ENCODE measurements around the gene RFC4.

RFC4 gene

DNA sequence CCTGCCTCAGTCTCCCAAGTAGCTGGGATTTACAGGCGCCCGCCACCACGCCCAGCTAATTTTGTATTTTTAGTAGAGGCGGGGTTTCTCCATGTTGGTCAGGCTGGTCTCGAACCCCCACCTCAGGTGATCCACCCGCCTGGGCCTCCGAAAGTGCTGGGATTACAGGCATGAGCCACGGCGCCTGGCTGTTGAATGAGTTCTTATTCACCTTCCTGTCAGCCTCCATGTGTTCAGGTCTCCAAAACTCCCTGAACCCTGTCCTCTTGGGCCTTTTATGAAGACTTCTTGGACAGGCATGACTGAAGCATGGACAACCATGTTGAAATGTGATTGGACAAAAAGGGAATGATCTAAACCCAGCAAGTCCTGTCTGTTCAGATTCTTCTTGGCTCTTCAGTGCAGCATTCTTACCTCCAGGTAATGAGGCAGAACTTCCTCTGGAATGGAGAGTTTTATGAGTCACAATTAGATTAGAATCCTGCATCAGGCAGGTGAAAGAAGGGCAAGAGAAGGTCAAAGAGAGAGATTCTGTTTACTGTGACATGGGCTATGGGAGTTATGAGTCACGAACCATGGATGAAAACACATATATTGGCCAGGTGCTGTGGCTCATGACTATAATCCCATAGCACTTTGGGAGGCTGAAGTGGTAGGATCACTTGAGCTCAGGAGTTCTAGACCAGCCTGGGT, 46.0 kb downstream of the RFC4 start:
- peak; percentile 21 for DNase-seq
- in situ Hi-C loops (cut with HindIII; ENCODE audit: low pct_ligation_motif_present, low pct_unique_long_range_greater_than_20kb, low sequenced_read_pairs): no loop called here

DNA sequence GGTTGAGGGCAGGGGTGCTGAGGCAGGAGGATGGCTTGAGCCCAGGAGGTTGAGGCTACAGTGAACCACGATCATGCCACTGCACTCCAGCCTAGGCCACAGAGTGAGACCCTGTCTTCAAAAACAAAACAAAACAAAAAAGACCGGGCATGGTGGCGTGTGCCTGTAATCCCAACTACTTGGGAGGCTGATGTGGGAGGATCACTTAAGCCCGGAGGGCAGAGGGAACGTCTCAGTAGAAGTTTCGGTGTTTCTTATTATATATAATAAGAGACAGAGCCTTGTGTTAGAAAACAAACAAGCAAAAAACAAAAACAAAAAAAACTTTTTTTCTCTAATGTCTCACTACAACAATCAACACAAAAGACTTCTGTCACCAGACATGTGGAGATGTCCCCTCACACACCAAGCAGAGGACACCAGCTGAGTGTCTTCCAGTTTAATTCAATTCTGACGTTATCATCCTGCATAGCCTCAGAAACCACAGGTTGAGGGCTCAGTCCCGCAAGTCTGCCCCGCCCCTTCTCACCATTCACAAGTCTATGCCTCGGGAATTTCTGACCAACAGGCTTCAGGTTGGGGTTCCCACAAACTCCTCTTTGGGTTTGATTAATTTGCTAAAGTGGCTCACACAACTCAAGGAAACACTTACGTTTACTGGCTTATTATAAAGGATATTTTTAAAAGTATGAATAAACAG, 46.9 kb downstream of the RFC4 start:
- no peak for DNase-seq
- in situ Hi-C loops (cut with HindIII; ENCODE audit: low pct_ligation_motif_present, low pct_unique_long_range_greater_than_20kb, low sequenced_read_pairs): no loop called here

DNA sequence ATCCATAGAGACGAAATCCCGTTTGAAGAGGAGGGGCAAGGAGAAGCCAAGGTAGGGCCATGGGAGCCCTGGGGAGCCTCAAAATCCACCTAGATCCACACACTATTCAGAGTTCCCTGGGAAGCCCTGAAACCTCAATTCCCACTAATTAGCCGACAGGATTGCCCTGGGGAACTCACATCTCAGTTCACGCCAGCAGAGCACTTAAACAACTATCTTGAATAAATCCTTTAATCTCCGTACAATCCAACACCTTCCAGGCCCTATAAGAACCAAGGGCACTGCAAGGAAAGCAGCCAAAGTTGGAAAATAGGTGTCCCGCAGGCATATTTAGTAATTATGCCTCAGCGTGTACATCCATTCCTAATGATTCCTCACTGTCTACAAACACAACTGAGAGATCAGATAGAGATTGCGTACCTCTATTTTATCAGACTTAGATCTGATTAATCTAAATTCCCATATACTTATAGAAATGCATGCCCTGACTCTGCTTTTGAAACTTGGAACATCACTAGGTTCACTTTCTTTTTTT, 48.5 kb downstream of the RFC4 start:
- DNase-seq: no peak
- in situ Hi-C loops (cut with HindIII; ENCODE audit: low pct_ligation_motif_present, low pct_unique_long_range_greater_than_20kb, low sequenced_read_pairs): no loop called here

DNA sequence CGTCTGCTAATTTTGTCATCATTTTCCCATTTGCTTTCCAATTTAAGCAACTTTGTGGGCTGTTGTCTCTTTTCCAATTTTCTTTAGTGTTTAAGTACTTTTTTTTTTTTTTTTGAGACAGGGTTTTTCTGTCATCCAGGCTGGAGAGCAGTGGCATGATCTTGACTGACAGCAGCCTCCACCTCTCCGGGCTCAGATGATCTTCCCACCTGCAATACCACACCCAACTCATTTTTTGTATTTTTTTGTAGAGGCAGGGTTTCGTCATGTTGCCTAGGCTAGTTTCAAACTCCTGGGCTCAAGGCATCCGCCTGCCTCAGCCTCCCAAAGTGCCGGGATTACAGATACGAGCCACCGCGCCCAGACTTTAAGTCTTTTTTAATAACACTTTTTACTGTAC, 49.1 kb downstream of the RFC4 start:
- no peak for DNase-seq
- in situ Hi-C loops (cut with HindIII; ENCODE audit: low pct_ligation_motif_present, low pct_unique_long_range_greater_than_20kb, low sequenced_read_pairs): no loop called here

DNA sequence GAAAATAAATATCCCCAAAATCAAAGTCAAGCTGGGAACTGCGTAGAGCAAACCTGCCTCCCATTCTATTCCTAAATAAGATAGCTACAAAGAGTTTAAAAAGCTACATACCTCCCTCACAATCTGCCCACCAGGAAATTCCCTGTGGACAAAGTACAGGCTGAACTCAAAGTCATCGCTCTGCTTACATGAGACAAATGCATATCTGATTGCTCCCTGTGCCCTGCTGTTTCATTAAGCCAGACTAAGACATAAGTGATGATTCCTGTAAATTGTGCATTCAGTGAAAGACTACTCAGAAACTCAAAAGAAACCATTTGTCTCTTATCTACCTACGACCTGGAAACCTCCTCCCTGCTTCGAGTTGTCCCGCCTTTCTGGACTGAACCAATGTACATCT, 51.4 kb downstream of the RFC4 start:
- DNase-seq: no peak
- in situ Hi-C loops (cut with HindIII; ENCODE audit: low pct_ligation_motif_present, low pct_unique_long_range_greater_than_20kb, low sequenced_read_pairs): no loop called here

DNA sequence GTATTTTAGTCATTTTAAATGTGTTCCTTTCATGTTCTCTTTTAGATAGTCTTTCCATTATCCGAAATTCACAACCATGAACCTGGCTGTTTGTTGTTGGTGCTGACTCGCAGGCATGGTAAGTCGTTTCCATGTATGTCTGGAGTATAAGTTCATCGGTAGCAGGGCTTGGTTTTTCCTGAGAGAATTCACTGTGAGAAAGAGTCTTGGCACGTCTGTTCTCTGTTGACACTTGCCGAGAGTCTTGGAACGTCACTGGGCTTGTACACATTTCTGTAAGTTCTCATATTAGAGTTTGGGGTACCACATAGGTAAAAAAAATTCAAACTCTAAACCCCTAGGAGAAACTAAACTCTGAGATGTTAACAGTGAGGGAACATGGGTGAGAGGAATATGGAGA, 52.3 kb downstream of the RFC4 start:
- no peak for DNase-seq
- in situ Hi-C loops (cut with HindIII; ENCODE audit: low pct_ligation_motif_present, low pct_unique_long_range_greater_than_20kb, low sequenced_read_pairs): no loop called here

DNA sequence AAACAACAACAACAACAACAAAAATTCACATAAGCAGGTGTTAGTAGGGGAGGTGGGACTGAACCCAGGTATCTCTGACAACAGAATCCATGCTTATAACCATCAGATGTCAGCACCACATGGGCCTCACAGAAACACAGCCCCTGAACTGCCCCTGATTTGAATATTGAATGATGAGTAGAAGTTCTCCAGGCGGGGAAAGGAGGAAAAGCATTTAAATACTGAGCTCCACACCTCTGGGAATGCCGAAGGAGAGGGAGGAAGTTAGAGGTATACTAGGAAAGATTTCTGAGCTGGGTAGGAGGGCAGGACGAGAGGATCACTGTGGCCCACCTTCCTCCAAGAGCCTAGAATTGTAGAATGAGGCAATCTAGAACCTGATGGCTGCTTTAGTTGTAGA, 54.8 kb downstream of the RFC4 start:
- in situ Hi-C loops (cut with HindIII; ENCODE audit: low pct_ligation_motif_present, low pct_unique_long_range_greater_than_20kb, low sequenced_read_pairs): no loop called here
- DNase-seq: no peak

DNA sequence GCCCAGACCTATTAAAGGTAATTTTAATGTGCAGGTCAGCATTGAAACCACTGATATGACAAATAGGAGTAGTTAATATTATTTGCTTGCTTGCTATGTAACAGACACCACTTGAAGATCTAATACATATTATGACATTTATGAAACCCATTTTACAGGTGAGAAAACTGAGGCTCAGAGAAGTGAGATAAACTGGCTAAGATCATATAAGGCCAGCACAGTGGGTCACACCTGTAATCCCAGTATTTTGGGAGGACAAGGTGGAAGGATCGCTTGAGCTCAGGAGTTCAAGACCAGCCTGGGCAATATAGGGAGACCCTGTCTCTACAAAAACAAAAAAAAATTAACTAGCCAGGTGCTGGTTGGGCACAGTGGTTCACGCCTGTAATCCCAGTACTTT, 56.0 kb downstream of the RFC4 start:
- in situ Hi-C loops (cut with HindIII; ENCODE audit: low pct_ligation_motif_present, low pct_unique_long_range_greater_than_20kb, low sequenced_read_pairs): no loop called here
- DNase-seq: no peak

DNA sequence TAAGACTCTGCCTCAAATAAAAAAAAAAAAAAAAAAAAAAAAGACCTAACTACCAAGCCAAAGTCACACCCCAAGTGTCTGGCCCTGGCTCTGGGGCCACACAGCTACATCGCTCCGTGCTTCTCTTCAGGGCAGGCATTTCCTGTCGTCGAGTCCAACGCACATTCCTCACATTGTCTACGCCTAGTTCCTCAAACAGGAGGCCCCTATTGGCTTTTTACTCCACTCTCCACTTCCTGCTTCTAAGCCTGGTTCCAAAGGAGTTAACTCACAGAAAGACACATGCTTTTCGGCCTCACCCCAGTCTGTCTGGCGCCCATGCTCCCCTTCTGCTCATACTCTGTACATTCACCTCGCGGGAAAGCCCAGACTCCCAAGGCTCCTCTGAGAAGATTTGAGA, 60.3 kb downstream of the RFC4 start:
- peak; percentile 47 for DNase-seq
- in situ Hi-C loops (cut with HindIII; ENCODE audit: low pct_ligation_motif_present, low pct_unique_long_range_greater_than_20kb, low sequenced_read_pairs): no loop called here

DNA sequence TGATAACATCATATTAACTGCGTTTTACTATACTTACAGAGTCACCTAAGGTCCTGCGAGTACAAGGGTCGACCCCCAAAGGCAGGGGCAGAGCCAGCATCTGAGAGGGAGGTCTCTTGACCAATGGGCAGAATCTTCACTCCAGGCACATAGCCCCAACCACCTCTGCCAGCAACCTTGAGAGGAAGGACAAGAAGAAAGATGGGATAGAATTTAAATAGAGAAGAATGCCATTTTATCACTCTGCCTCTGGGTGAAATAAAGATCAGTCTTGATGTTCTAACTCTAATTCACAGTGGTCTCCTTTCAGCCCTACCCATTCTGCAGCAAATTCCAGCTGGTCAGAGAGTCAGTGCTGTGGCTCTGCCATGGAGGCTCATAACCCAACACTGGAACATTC, 62.6 kb downstream of the RFC4 start:
- DNase-seq: no peak
- in situ Hi-C loops (cut with HindIII; ENCODE audit: low pct_ligation_motif_present, low pct_unique_long_range_greater_than_20kb, low sequenced_read_pairs): no loop called here

DNA sequence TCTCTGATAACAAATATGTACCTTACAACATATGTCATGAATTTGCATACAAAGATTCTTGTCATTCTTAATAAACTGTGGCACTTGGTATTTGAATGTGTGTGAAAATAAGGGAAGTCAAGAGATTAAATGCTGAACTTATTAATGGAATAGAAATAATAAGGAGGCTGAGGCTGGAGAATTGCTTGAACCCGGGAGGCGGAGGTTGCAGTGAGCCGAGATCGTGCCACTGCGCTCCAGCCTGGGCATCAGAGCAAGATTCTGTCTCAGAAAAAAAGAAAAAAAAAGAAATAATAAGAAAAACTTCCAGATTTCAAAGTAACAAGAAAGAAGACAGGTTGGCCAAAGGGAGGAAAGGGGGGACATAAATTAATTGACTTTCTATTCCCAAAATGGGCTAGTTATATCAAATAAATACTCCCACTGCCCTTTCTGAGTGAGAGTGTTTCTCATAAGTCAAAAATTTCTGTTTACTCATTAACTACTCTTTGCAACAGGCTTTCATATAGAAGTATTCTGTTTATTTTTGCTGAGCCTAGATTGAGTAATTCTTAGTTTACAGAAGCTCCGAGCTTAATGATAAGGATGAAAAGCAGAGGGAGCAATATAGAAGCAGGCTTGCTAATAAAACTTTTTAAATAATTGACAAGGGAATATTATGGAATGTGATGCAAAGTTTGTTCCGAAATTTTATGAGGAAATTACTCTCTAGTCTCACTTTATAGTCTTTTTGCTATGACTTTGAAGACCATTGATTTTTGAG, 63.5 kb downstream of the RFC4 start:
- in situ Hi-C loops (cut with HindIII; ENCODE audit: low pct_ligation_motif_present, low pct_unique_long_range_greater_than_20kb, low sequenced_read_pairs): no loop called here
- DNase-seq: no peak
